HG03575 (cell line): ENCODE measurements around the gene GAP43.
"Not testable (repeated sequence)": the region's sequence is repeated elsewhere in the genome, so short reads cannot be mapped to it uniquely, and the experiment has no call there.

Experiments used
- ATAC-seq: cut with Tn5 transposase; IDR thresholded peaks from one replicate; pipeline ENCODE4 v1.9.1; 2021; ENCODE audit not compliant: unreplicated experiment, insufficient number of reproducible peaks, low FRiP score; ENCODE audit errors: extremely low read depth

The GAP43 gene

GRCh38 chr3:115720983-115721382, 97.7 kb downstream of the GAP43 start:
- ATAC-seq: no peak

DNA sequence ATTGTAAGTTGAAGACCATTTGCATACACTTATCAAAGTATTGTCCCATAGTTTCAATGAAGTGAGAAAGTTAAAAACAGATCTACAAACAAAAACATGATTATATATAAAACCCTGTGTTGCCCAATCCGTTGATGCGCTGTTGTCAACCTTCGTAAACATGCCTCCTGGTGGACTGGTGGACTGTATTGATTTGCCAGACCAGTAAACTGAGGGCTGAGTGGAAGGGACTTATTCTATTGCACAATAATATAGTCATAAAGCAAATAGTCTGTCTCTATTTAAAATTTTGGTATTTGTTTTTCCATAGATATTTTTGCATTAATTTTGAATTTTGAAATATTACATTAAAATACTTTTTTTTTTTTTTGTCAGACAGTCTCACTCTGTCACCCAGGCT, 102.5 kb downstream of the GAP43 start:
- ATAC-seq: no peak

DNA sequence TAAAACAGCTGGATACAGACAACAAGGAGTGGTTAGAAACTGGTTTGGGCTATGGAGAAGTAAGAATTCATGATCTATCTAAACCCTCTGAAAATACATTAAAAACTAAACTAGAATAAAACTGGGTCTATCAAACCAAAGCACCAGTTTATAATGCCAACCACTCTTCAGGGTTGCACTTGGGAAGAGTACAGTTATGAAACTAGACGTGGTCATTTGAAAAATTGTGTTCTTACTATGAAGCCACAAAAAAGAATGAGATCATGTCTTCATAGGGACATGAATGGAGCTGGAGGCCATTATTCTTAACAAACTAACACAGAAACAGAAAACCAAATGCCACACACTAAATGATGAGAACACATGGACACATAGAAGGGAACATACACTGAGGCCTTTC, 103.8 kb downstream of the GAP43 start:
- ATAC-seq: no peak

DNA sequence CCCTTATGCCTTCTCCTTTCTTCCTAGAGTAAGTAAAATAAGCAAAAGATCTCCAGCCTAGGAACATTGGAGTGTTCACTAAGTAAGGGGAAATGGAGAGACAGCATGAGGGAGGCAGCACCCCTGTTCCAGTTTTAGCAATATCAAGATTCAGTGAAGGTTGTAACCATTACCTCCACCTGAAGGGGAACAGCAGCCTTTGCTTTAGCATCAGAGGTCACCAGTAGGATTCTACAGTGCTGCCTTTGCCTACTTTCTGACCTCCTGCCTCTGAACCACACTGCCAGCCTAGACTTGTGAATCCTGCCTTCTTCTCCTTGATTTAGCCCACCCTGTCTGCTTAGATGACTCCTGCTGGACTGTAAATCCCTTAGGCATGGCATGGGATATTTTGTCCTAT, 104.7 kb downstream of the GAP43 start:
- no peak for ATAC-seq

- ATAC-seq: not testable (repeated sequence)
Observed at GRCh38 chr3:115736341-115736740, 113.0 kb downstream of the GAP43 start.

DNA sequence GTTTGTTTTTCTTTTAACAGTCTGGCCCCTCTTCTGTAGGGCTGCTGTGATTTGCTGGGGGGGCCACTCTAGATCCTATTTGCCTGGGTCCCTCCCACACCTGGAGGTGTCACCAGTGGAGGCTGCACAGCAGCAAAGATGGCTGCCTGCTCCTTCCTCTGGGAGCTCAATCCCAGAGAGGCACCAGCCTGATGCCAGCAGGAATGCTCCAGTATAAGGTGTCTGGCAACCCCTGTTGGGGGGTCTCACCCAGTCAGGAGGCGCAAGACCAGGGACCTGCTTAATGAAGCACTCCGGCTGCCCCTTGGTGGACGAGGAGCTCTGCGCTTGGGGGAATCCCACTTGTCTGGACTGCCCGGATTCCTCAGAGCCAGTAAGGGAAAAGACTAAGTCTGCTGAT, 118.3 kb downstream of the GAP43 start:
- ATAC-seq: no peak

GRCh38 chr3:115744516-115744915, 121.2 kb downstream of the GAP43 start:
- ATAC-seq: not testable (repeated sequence)

GRCh38 chr3:115752978-115753377, 129.7 kb downstream of the GAP43 start:
- ATAC-seq: not testable (repeated sequence)

- ATAC-seq: no peak
Observed at GRCh38 chr3:115758076-115758763, 134.9 kb downstream of the GAP43 start.

- ATAC-seq: no peak
Observed at GRCh38 chr3:115760716-115761115, 137.4 kb downstream of the GAP43 start.

DNA sequence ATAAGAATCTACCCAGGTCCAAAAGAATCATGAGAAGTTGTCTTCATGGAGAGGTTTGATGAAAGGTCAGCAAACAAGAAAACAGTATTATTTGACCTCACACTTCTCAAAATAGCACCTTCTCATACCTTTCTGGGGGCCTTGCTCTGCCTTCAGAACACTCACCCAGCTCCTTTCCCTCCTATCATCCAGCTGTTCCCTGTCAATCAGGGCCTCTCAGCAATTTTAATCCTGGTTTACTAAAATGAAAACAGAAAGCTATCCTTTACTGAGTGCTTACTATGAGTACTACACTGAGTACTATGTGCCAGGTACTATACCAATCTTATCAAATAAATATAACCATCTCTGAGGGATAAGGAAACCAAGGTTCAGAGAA, 138.6 kb downstream of the GAP43 start:
- ATAC-seq: no peak

DNA sequence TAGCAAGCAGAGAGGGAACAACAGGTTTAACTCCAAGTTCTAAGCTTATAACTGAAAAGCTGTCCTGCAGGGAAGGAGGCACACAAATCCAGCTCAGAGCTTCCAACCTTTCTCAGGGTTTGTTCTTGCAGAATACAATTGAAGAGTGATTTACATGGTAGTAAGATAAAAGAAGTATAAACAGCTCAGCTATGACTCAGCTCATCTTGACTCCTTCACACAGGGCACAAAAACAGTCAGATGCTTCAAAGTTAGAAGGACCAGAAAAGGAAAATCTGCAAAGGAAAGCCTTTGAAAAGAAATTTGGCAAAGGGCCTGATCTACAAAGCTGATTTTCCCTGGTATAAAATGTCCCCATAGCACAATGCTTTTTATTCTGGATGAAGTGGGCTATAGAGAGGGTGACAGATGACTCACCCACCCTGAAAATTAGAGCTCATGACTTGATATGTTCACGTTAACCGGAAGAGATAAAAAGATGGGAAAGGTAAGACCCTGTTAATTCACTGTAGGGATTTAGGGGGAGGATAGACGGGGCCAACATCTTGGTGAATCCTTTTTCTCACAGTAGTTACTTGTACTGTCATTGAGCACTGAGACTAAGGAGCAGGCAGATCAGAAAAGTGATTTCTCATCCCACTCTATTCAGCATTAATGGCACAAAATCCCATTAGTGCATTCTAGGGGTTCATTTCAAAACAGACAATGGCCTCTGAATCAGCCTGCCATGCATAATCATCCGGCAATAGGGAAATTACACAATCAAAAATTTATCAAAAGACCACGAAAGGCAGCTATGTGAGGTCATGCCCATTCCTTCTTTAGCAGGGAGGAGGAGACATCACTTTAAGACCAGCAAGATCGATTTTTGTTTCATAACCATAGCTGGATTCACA, 143.5 kb downstream of the GAP43 start:
- ATAC-seq: no peak

GRCh38 chr3:115768661-115769060, 145.4 kb downstream of the GAP43 start:
- ATAC-seq: no peak
